HG02970 (cell line): Measurements from ENCODE around the gene TNRC18.
"Not testable (repeated sequence)": the region's sequence is repeated elsewhere in the genome, so short reads cannot be mapped to it uniquely, and the experiment has no call there.

Experiments
- ATAC-seq: cut with Tn5 transposase; IDR thresholded peaks from one replicate; pipeline ENCODE4 v1.9.1; 2021; ENCODE audit warnings: mild to moderate bottlenecking, moderate library complexity, moderate number of reproducible peaks; ENCODE audit not compliant: unreplicated experiment, low FRiP score

TNRC18 gene

GRCh38 chr7:5303061-5303460 is 120.6 kb downstream of the TNRC18 start:
- no peak for ATAC-seq

DNA sequence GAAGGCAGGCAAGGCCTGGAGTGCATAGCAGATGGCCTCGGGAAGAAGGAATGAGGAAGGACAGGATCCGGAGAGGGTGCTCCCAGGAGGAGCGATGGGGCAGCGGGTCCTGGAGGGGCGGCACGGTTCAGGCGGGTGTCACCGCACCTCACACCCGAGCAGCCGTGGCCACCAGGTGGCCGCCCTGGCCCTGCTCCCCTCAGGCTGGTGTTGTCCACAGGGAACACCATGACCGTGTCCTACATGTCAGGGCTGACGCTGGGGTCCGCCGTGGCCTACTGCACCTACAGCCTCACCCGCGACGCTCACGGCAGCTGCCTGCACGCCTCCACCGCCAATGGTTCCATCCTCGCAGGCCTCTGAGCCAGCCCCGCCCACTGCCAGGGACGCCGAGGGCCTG is 121.1 kb downstream of the TNRC18 start:
- no peak for ATAC-seq

DNA sequence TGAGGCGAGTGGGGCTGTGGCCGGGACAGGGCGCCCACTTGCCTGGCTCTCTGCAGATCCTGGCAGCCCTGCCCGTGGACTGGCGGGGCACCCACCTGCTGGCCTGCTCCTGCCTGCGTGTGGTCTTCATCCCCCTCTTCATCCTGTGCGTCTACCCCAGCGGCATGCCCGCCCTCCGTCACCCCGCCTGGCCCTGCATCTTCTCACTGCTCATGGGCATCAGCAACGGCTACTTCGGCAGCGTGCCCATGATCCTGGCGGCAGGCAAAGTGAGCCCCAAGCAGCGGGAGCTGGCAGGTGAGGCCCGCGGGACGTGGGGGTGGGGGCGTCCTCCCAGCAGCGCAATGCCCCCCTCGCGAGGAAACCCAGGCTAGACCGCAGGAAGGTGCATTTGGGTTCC is 123.3 kb downstream of the TNRC18 start:
- no peak for ATAC-seq

DNA sequence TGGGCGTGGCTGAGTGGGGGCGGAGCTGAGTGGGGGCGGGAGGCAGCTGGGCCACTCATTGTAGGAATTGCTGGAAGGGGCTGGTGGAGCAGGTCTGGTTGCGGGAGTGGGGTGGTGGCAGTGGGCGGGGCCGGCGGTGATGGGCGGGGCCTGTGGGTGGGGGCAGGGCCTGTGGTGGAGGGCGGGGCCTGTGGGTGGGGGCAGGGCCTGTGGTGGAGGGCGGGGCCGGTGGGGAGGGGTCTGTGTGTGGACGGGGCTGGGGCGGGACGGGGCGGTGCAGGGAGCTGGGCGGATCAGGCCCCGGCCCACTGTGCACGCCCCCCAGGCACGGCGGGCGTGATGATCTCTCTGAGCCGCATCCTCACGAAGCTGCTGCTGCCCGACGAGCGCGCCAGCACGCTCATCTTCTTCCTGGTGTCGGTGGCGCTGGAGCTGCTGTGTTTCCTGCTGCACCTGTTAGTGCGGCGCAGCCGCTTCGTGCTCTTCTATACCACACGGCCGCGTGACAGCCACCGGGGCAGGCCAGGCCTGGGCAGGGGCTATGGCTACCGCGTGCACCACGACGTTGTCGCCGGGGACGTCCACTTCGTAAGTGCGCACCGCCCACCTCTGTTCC is 126.9 kb downstream of the TNRC18 start:
- no peak for ATAC-seq

DNA sequence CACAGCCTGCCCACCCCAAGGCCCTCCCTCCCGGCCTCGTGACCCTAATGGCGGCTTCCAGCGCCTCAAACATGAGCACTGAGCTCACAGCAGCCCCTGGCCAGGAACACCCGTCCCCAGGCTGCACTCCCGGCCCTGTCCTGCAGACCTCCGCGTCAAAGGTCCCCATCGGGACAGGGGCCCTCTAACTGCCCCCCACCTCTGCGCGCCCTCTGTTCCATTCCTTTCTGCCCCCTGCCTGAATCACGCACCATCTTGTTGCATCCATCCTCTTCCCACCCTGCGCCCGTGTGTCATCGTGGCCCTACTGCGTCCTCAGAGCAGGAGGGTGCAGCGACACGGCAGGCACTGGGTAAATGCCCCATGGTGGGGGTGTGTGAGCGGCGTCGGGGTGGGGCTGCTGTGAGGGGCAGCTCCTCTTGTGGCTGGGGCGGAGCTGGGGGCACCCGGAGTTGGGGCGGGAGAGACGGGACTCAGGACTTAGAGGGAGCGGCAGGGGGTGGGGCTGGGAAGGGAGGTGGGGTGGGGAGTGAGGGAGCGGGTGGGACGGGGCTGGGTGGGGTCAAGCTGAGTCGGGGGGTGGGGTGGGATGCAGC is 127.5 kb downstream of the TNRC18 start:
- ATAC-seq = no peak

DNA sequence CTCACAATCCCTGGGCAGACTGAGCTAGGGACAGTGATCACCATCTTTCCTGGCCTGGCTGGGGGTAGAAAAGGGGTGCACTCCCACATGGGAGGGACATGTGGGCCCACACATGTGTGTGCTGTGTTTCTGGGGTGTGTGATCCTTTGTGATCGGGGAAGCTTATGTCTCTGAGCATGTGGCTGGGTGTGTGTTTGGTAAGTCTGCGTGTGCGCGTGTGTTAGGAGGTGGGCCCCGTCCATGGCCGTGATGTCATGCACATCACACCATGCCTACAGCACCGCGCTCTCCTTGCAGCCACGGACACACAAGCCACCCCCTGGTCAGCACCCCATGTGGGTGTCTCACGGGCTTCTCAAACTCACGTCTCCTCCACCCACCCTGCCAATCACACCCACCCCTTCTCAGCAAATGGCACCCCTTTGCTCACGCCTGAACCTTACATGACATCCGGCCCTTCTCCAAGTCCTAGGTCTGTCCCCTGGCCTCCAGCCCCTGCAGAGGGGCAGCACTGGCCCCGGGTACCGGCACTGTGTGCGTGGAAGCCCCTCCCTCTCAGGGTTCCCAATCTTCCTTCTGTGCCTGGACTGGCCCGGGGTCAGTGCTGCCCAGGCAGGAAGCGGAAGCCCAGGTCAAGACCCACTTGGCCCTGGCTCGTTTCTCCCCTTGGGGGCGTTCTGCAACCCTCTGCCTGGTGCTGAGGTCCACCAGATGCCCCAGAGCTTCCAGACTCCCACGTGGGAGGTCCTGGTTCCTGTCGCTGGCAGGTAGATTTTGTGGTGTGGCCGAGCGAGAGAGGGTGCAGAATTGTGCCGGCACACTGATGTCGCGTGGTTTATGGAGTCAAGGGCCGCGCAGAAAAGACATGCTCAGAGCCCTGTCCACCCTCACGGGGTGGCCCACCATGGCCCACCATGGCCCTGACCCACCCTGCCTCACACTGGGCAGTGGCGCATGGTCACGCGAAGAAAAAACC is 128.3 kb downstream of the TNRC18 start:
- no peak for ATAC-seq

- no peak for ATAC-seq
Measured at GRCh38 chr7:5294169-5294987, 129.3 kb downstream of the TNRC18 start.

DNA sequence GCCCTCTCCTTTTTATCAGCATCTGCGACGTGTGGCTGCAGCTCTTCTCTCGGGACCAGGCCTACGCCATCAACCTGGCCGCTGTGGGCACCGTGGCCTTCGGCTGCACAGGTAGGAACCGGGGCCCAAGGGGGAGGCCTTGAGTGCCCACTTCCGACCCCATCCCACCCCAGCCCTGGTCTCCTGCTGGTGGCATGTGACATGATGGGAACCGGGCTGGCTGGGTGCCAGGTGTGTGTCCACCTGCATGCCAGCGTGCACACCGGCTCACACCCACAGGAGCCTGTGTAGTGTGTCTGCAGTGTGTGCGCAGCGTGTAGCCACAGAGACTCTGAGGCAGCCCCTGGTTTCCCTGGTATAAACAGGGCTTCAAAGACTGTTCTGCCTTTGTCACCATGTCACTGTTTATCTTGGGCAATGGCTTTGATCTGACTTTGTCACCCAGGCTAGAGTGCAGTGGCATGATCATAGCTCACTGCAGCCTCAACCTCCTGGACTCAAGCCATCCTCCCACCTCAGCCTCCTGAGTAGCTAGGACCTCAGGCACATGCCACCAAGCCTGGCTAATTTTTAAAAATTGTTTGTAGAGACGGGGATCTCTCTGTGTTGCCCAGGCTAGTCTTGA is 131.8 kb downstream of the TNRC18 start:
- ATAC-seq = not testable (repeated sequence)

DNA sequence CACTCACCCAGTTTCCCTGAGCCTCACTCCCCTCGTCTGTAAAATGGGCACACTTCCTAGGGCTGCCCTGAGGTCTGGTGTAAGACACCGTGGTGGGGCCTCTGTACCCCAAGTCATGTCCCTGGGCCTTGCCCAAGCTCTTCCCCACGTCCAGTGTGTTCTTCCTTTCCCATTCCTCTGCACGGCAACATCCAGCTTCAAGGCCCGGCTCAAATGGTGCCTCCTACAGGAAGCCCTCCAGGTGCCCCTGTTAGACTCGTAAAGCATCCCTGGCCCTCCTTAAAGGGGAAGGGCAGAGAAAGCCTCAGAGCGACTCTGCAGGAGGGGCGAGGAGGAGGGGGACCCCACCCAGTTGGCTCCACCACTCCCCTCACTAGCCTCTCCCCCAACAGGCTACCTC is 132.3 kb downstream of the TNRC18 start:
- no peak for ATAC-seq

DNA sequence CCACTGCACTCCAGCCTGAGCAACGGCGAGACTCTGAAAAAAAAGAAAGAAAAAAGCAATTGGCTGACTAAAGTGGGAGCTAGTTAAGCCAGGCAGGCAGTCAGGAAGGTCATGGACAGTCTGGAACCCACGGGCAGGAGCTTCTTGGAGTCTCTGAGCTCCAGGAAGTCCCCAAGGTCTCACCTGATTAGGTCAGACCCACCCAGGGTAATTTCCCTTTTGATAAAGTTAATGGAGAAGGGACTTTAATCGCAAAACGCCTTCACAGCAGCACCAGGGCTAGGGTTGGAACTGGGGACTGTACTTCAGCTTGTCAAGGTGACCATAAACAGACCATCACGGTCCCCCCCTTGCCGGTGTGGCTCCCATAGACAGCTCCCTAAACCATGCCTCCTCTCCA is 134.3 kb downstream of the TNRC18 start:
- no peak for ATAC-seq

- not testable (repeated sequence) for ATAC-seq
Measured at GRCh38 chr7:5288560-5288959, 135.1 kb downstream of the TNRC18 start.

DNA sequence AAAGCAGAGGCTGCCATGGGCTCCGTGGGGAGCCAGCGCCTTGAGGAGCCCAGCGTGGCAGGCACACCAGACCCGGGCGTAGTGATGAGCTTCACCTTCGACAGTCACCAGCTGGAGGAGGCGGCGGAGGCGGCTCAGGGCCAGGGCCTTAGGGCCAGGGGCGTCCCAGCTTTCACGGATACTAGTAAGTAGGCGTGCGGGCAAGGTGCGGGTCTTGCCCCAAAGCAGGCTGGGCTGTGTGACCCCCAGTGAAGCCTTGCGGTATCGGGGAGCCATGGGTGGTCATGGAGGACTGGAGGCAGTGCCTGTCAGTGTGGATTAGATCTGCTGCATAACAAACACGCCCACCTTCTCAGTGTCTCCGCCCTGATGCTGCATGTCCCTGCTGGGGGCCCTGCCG is 135.8 kb downstream of the TNRC18 start:
- ATAC-seq = no peak

GRCh38 chr7:5287373-5287772 is 136.3 kb downstream of the TNRC18 start:
- not testable (repeated sequence) for ATAC-seq

DNA sequence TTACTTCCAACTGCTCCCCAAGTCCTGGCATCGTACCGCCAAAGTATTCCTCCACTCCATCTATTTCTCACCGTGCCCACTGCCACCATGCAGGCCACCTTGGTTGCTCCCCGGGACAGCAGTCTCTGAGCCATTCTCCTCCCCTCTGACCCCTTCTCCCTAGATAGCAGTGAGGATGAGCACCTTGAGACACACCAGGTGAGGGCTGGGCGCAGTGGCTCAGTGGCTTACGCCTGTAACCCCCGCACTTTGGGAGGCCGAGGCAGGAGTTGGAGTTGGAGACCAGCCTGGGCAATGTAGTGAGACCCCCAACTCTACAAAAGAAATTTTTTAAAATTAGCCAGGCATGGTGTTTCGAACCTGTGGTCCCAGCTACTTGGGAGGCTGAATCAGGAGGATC is 136.7 kb downstream of the TNRC18 start:
- ATAC-seq = no peak

- no peak for ATAC-seq
Measured at GRCh38 chr7:5284304-5285281, 139.0 kb downstream of the TNRC18 start.

GRCh38 chr7:5283421-5284303 is 140.0 kb downstream of the TNRC18 start:
- ATAC-seq = no peak

- ATAC-seq = no peak
Measured at GRCh38 chr7:5282543-5283316, 140.9 kb downstream of the TNRC18 start, which contains the start of gene SLC29A4. SLC29A4 (plus strand) TSS chr7:5282943; CDS start chr7:5287817, 4,874 bp downstream.
